GM12891 (cell line): ENCODE measurements around the gene SOBP.

Experiments
- POLR2A ChIP-seq: IDR thresholded peaks from 2 replicates; pipeline ENCODE4 v1.6.1; 2011; ENCODE audit warnings: low read depth, low read length, control low read depth
- POLR2AphosphoS5 ChIP-seq: IDR thresholded peaks from 2 replicates; pipeline ENCODE4 v1.6.1; 2011; ENCODE audit warnings: low read depth, low read length, control low read depth
- POU2F2 ChIP-seq: IDR thresholded peaks from 2 replicates; pipeline ENCODE4 v1.6.1; 2011; ENCODE audit warnings: low read depth, mild to moderate bottlenecking, control low read depth, low read length, moderate library complexity
- SPI1 ChIP-seq: IDR thresholded peaks from 2 replicates; pipeline ENCODE4 v1.6.1; 2011; ENCODE audit warnings: low read depth, low read length, control low read depth
- TAF1 ChIP-seq: IDR thresholded peaks from 2 replicates; pipeline ENCODE4 v1.6.1; 2011; ENCODE audit warnings: low read depth, low read length, control low read depth

DNA sequence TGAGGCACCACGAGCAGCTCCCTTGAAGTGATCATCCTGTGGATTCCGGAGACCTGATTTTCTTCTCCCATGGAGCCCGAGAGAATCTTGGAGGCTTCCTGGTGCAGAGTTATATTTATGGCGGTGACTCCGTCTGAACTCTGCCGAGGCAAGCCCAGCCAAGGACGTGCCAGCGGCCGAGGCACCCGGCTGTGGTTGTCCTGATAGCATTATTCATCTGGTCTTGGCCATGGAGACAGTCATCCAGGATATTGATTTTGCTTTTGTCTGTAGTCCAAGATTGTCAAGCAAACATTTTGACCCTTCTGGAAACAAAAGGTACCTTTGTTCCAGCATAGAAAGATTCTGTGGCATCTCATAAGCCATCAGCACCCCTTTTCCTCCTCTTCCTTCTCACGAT lies 170.9 kb downstream of the SOBP start:
- TF ChIP-seq POLR2A = no peak
- no peak for TF ChIP-seq TAF1
- no peak for TF ChIP-seq SPI1
- no peak for TF ChIP-seq POLR2AphosphoS5
- TF ChIP-seq POU2F2 = no peak
